ENCODE data around the gene GALNT5.
A peak's percentile ranks its signal among the peaks of the same experiment; 100 is the strongest.
"Not testable (repeated sequence)": the region's sequence is repeated elsewhere in the genome, so short reads cannot be mapped to it uniquely, and the experiment has no call there.

The GALNT5 gene

GRCh38 chr2:157250836-157251235, 6.7 kb upstream of the GALNT5 start:
- no peak for DNase-seq

GRCh38 chr2:157251932-157252331, 5.6 kb upstream of the GALNT5 start:
- no peak for DNase-seq

GRCh38 chr2:157252529-157252928, 5.0 kb upstream of the GALNT5 start:
- DNase-seq: no peak

- DNase-seq: no peak
Measured at GRCh38 chr2:157254041-157254440, 3.5 kb upstream of the GALNT5 start.

GRCh38 chr2:157255746-157256145, 1.8 kb upstream of the GALNT5 start:
- no peak for DNase-seq

- DNase-seq: no peak
Measured at GRCh38 chr2:157256626-157257025, 879 bp upstream of the GALNT5 start.

- no peak for DNase-seq
Measured at GRCh38 chr2:157258520-157259326, 1.2 kb downstream of the GALNT5 start.

- no peak for DNase-seq
Measured at GRCh38 chr2:157259386-157259785, 1.9 kb downstream of the GALNT5 start.

- no peak for DNase-seq
Measured at GRCh38 chr2:157259960-157260359, 2.5 kb downstream of the GALNT5 start.

GRCh38 chr2:157260533-157261198, 3.2 kb downstream of the GALNT5 start:
- no peak for DNase-seq

- peak; percentile 87 for DNase-seq
Measured at GRCh38 chr2:157261199-157261782, 3.8 kb downstream of the GALNT5 start.

- DNase-seq: no peak
Measured at GRCh38 chr2:157262248-157262647, 4.7 kb downstream of the GALNT5 start.

- DNase-seq: no peak
Measured at GRCh38 chr2:157264099-157264498, 6.6 kb downstream of the GALNT5 start.

- DNase-seq: no peak
Measured at GRCh38 chr2:157265825-157266224, 8.3 kb downstream of the GALNT5 start.

- DNase-seq: peak; percentile 75
Measured at GRCh38 chr2:157267476-157267875, 10.0 kb downstream of the GALNT5 start.

- DNase-seq: no peak
Measured at GRCh38 chr2:157269060-157269459, 11.6 kb downstream of the GALNT5 start.

GRCh38 chr2:157269922-157270321, 12.4 kb downstream of the GALNT5 start:
- no peak for DNase-seq

- DNase-seq: no peak
Measured at GRCh38 chr2:157271590-157272203, 14.2 kb downstream of the GALNT5 start.

GRCh38 chr2:157279311-157279710, 21.8 kb downstream of the GALNT5 start:
- DNase-seq: not testable (repeated sequence)

GRCh38 chr2:157281316-157281715, 23.8 kb downstream of the GALNT5 start:
- DNase-seq: no peak

- DNase-seq: no peak
Measured at GRCh38 chr2:157283468-157283867, 26.0 kb downstream of the GALNT5 start.

- no peak for DNase-seq
Measured at GRCh38 chr2:157287160-157287559, 29.7 kb downstream of the GALNT5 start.

- no peak for DNase-seq
Measured at GRCh38 chr2:157290525-157290924, 33.0 kb downstream of the GALNT5 start.

GRCh38 chr2:157291018-157291417, 33.5 kb downstream of the GALNT5 start:
- DNase-seq: peak; percentile 62
